KMS-11 (cell line): ENCODE measurements around the gene EML4.

ENCODE experiments used
- H2AFZ ChIP-seq: fragments of 200-600 bp; sonication (generic); 2 replicates; pipeline ENCODE4 v1.6.1; 2016; ENCODE audit warnings: antibody characterized with exemption, mixed run types, low read depth
- H3K27ac ChIP-seq: fragments of 200-600 bp; sonication (generic); 2 replicates; pipeline ENCODE4 v1.6.1; 2016; ENCODE audit warnings: mild to moderate bottlenecking, mixed run types
- H3K27me3 ChIP-seq: fragments of 200-600 bp; sonication (generic); 2 replicates; pipeline ENCODE4 v1.6.1; 2017; ENCODE audit warnings: mild to moderate bottlenecking, low read depth, mixed run types, moderate library complexity; ENCODE audit not compliant: insufficient read depth
- H3K36me3 ChIP-seq: fragments of 200-600 bp; sonication (generic); 2 replicates; pipeline ENCODE4 v1.6.1; 2017; ENCODE audit warnings: mild to moderate bottlenecking, mixed run types; ENCODE audit not compliant: insufficient read depth
- H3K4me1 ChIP-seq: fragments of 200-600 bp; sonication (generic); 2 replicates; pipeline ENCODE4 v1.6.1; 2016; ENCODE audit warnings: mild to moderate bottlenecking, low read depth, mixed run types; ENCODE audit not compliant: poor library complexity, severe bottlenecking
- H3K4me2 ChIP-seq: fragments of 200-600 bp; sonication (generic); 2 replicates; pipeline ENCODE4 v1.7.0; 2016; ENCODE audit warnings: mild to moderate bottlenecking, mixed run types
- H3K4me3 ChIP-seq: fragments of 200-600 bp; sonication (generic); IDR thresholded peaks from 2 replicates; pipeline ENCODE4 v1.6.1; 2017; ENCODE audit warnings: low read depth, low read length, mixed read lengths; ENCODE audit not compliant: insufficient read depth
- H3K79me2 ChIP-seq: fragments of 200-600 bp; sonication (generic); 2 replicates; pipeline ENCODE4 v1.6.1; 2016; ENCODE audit warnings: low read depth, mixed run types; ENCODE audit not compliant: insufficient read depth
- H3K9ac ChIP-seq: fragments of 200-600 bp; sonication (generic); 2 replicates; pipeline ENCODE4 v1.6.1; 2016; ENCODE audit warnings: mild to moderate bottlenecking, mixed run types
- H4K20me1 ChIP-seq: fragments of 200-600 bp; sonication (generic); 2 replicates; pipeline ENCODE4 v1.6.1; 2016; ENCODE audit warnings: mild to moderate bottlenecking, mixed run types; ENCODE audit not compliant: insufficient read depth
- CTCF ChIP-seq: fragments of 200-600 bp; sonication (generic); conservative IDR thresholded peaks from 2 replicates; pipeline ENCODE4 v1.6.1; 2017; ENCODE audit warnings: low read depth, mild to moderate bottlenecking, antibody characterized with exemption, low read length, moderate library complexity, mixed read lengths

EML4 gene

GRCh38 chr2:42317945-42318344 is 148.8 kb downstream of the EML4 start:
- H3K36me3 ChIP-seq, result 0 out of 2 replicates have a peak, but pooled peaks cover 5% of the 10 kb centered on the region
- H3K4me3 ChIP-seq, result no peak overlapping the region
- no peaks in the 10 kb centered on the region for H3K27me3 ChIP-seq
- no peak overlapping the region for H3K4me2 ChIP-seq
- no peak overlapping the region for H3K9ac ChIP-seq
- no peaks in the 10 kb centered on the region for H3K79me2 ChIP-seq
- H4K20me1 ChIP-seq, result no peaks in the 10 kb centered on the region
- H3K4me1 ChIP-seq, result no peaks in the 10 kb centered on the region
- H3K27ac ChIP-seq, result no peak overlapping the region
- no peak overlapping the region for H2AFZ ChIP-seq
- no peak for TF ChIP-seq CTCF

GRCh38 chr2:42319265-42319664 is 150.1 kb downstream of the EML4 start:
- no peak for TF ChIP-seq CTCF
- Histone ChIP-seq H4K20me1 (no peaks in the 10 kb centered on the region), H3K9ac (no peak overlapping the region), H3K4me3 (no peak overlapping the region), H3K27me3 (no peaks in the 10 kb centered on the region), H3K36me3 (0 out of 2 replicates have a peak, but pooled peaks cover 5% of the 10 kb centered on the region), H3K79me2 (no peaks in the 10 kb centered on the region), H3K4me2 (no peak overlapping the region), H3K27ac (no peak overlapping the region), H2AFZ (no peak overlapping the region), H3K4me1 (no peaks in the 10 kb centered on the region)

GRCh38 chr2:42321452-42322064 is 152.4 kb downstream of the EML4 start:
- H3K36me3 ChIP-seq, result 0 out of 2 replicates have a peak, but pooled peaks cover 16% of the 10 kb centered on the region
- TF ChIP-seq CTCF, result no peak
- H3K27me3 ChIP-seq, result no peaks in the 10 kb centered on the region
- no peak overlapping the region for H3K9ac ChIP-seq
- no peak overlapping the region for H3K27ac ChIP-seq
- no peaks in the 10 kb centered on the region for H3K79me2 ChIP-seq
- H2AFZ ChIP-seq, result no peak overlapping the region
- H3K4me3 ChIP-seq, result no peak overlapping the region
- no peak overlapping the region for H3K4me2 ChIP-seq
- H4K20me1 ChIP-seq, result no peaks in the 10 kb centered on the region
- peaks cover 7% of the 10 kb centered on the region for H3K4me1 ChIP-seq

GRCh38 chr2:42324244-42324643 is 155.1 kb downstream of the EML4 start:
- no peak overlapping the region for H3K27ac ChIP-seq
- no peak overlapping the region for H3K4me2 ChIP-seq
- H2AFZ ChIP-seq, result no peak overlapping the region
- no peak overlapping the region for H3K4me3 ChIP-seq
- H3K9ac ChIP-seq, result no peak overlapping the region
- no peak for TF ChIP-seq CTCF
- H3K27me3 ChIP-seq, result no peaks in the 10 kb centered on the region
- H4K20me1 ChIP-seq, result no peaks in the 10 kb centered on the region
- H3K79me2 ChIP-seq, result no peaks in the 10 kb centered on the region
- 0 out of 2 replicates have a peak, but pooled peaks cover 17% of the 10 kb centered on the region for H3K36me3 ChIP-seq
- peaks cover 16% of the 10 kb centered on the region for H3K4me1 ChIP-seq
